Naive thymus-derived CD4-positive, alpha-beta T cell (primary cell): Measurements from ENCODE around the gene TMEM272. TPM values are rescaled to one million over a fixed set of nuclear protein-coding genes. Genes with fewer than 3 reads are reported as not detected.

Source experiments
- ATAC-seq: fragments of 150-1000 bp; cut with Tn5 transposase; 2 replicates; pipeline ENCODE4 v1.10.0; 2021; ENCODE audit warnings: mild to moderate bottlenecking, moderate library complexity
- CTCF ChIA-PET: fragments of 350-600 bp; sonication (Branson Sonifier 250); formaldehyde crosslinking; loops from one replicate; lab custom pipeline; 2021; ENCODE audit warnings: antibody characterized with exemption; lab: Charles Lee
- POLR2A ChIA-PET: fragments of 350-600 bp; sonication (Branson Sonifier 250); formaldehyde crosslinking; loops from one replicate; lab custom pipeline; 2021; ENCODE audit warnings: antibody characterized with exemption, inconsistent platforms; lab: Charles Lee
- DNase-seq, 9 donors: peaks; one replicate each; pipeline versions ENCODE4 v3.0.0 to v3.0.0-alpha.2; 2020 to 2022; ENCODE audit warnings: mixed read lengths in 1 of 9
- H3K27ac ChIP-seq: one replicate; pipeline ENCODE4 v1.7.0; 2013; ENCODE audit warnings: mild to moderate bottlenecking, low read depth, low read length, moderate library complexity
- H3K27me3 ChIP-seq, 2 donors: one replicate each; pipeline ENCODE4 v1.7.0; 2013; ENCODE audit warnings: low read length in 2 of 2, mild to moderate bottlenecking in 2 of 2, moderate library complexity in 2 of 2; ENCODE audit not compliant: control insufficient read depth in 2 of 2, insufficient read depth in 2 of 2
- H3K36me3 ChIP-seq, 3 experiments: 1 replicate in 2 of 3; 2 replicates in 1 of 3; pipeline ENCODE4 v1.7.0; 2013; ENCODE audit warnings: low read length in 3 of 3, mild to moderate bottlenecking in 3 of 3, moderate library complexity in 1 of 3; ENCODE audit not compliant: insufficient read depth in 3 of 3, control insufficient read depth in 2 of 3
- H3K4me1 ChIP-seq, 2 donors: one replicate each; pipeline ENCODE4 v1.7.0; 2013; ENCODE audit warnings: low read length in 2 of 2, mild to moderate bottlenecking in 2 of 2, moderate library complexity in 1 of 2; ENCODE audit not compliant: control insufficient read depth in 2 of 2, insufficient read depth in 2 of 2
- H3K4me3 ChIP-seq: 2 replicates; pipeline ENCODE4 v1.7.0; 2013; ENCODE audit warnings: mild to moderate bottlenecking, low read length
- H3K9me3 ChIP-seq, 3 experiments: 1 replicate in 2 of 3; 2 replicates in 1 of 3; pipeline ENCODE4 v1.7.0; 2013; ENCODE audit warnings: low read length in 3 of 3; ENCODE audit not compliant: control insufficient read depth in 2 of 3
- H3K27ac Mint-ChIP-seq, 9 donors: one replicate each; pipeline ENCODE4 v1.8.0; 2020 to 2022; ENCODE audit warnings: mixed read lengths in 9 of 9, mild to moderate bottlenecking in 8 of 9, moderate library complexity in 5 of 9, inconsistent platforms in 2 of 9
- H3K27me3 Mint-ChIP-seq, 5 donors: one replicate each; pipeline ENCODE4 v1.8.0; 2021 to 2022; ENCODE audit warnings: mixed read lengths in 5 of 5, mild to moderate bottlenecking in 1 of 5
- H3K36me3 Mint-ChIP-seq, 5 donors: one replicate each; pipeline ENCODE4 v1.8.0; 2020 to 2022; ENCODE audit warnings: mixed read lengths in 5 of 5, mild to moderate bottlenecking in 3 of 5, inconsistent platforms in 1 of 5
- H3K4me1 Mint-ChIP-seq, 7 donors: one replicate each; pipeline ENCODE4 v1.8.0; 2020 to 2022; ENCODE audit warnings: mixed read lengths in 7 of 7, mild to moderate bottlenecking in 3 of 7, inconsistent platforms in 1 of 7
- H3K4me3 Mint-ChIP-seq, 10 donors: one replicate each; pipeline ENCODE4 v1.8.0; 2020 to 2022; ENCODE audit warnings: mild to moderate bottlenecking in 10 of 10, mixed read lengths in 10 of 10, moderate library complexity in 6 of 10, inconsistent platforms in 2 of 10
- H3K9me3 Mint-ChIP-seq, 11 donors: one replicate each; pipeline ENCODE4 v1.8.0; 2020 to 2022; ENCODE audit warnings: mixed read lengths in 11 of 11, mild to moderate bottlenecking in 4 of 11, inconsistent platforms in 1 of 11, moderate library complexity in 1 of 11
- intact Hi-C, 2 donors: fragments of 100-400 bp; cut with micrococcal nuclease; formaldehyde crosslinking; loops; one replicate each; pipeline ENCODE4 v1.15.1; 2023
- polyA plus RNA-seq, 2 donors: library from polyadenylated mRNA; unstranded; fragments of 300-500 nt; fragmentation: Illumina TruSeq; gene quantifications; one replicate each; pipeline ENCODE4 v1.2.3, GENCODE V29; 2021
- total RNA-seq, 6 experiments: library from RNA in 5 of 6; stranded (reverse) in 5 of 6; gene quantifications; 1 replicate in 5 of 6; 2 replicates in 1 of 6; pipeline ENCODE4 v1.2.3 and lab custom pipeline; 2021 to 2026

TMEM272 gene
- total and polyA plus RNA-seq, 7 experiments from 2014 or later, result 0.19 to 23.3 (median 3.5) TPM

- Mint-ChIP-seq H3K36me3 (no peaks in the 10 kb centered on the region), H3K4me1 (peaks cover 28 to 65% (median 57%) of the 10 kb centered on the region in 7 donors), H3K4me3 (no peak overlapping the region), H3K9me3 (no peaks in the 10 kb centered on the region), H3K27ac (peak overlapping the region in 3 of 9 donors; percentile 32 to 99 (median 55)), H3K27me3 (peaks cover 0 to 12% (median 0%) of the 10 kb centered on the region in 5 donors)
- no peak overlapping the region for H3K27ac ChIP-seq
- intact Hi-C loops, result loop anchor here in 1 of 2 donors (5.0 kb wide), 1 partner anchor 34 kb away; no protein-coding TSS in a partner anchor
- no peak overlapping the region for H3K4me3 ChIP-seq
- no peak for ATAC-seq
- no peak for DNase-seq
- POLR2A ChIA-PET, result interaction anchor here (1.1 to 5.8 kb wide), 11 partner anchors 10 to 379 kb away, joined by 3 to 84 read pairs (median 8); partner anchors contain the start of gene INTS6
- H3K36me3 ChIP-seq, result no peaks in the 10 kb centered on the region
- no peaks in the 10 kb centered on the region for H3K27me3 ChIP-seq
- CTCF ChIA-PET, result interaction anchor here (0.6 to 5.7 kb wide), 12 partner anchors 11 to 399 kb away, joined by 3 to 192 read pairs (median 4); no protein-coding TSS in a partner anchor
- peaks cover 15 to 44% of the 10 kb centered on the region in 2 donors for H3K4me1 ChIP-seq
- no peaks in the 10 kb centered on the region for H3K9me3 ChIP-seq
Measured at GRCh38 chr13:51831519-51831918, 13.5 kb downstream of the TMEM272 start.

- no peak overlapping the region for H3K4me3 ChIP-seq
- ChIA-PET POLR2A (interaction anchor here (0.5 to 12.1 kb wide), 10 partner anchors 8 to 699 kb away, joined by 3 to 324 read pairs (median 6); partner anchors contain the start of gene INTS6), CTCF (interaction anchor here (0.7 to 6.0 kb wide), 10 partner anchors 8 to 397 kb away, joined by 3 to 126 read pairs (median 4); no protein-coding TSS in a partner anchor)
- intact Hi-C loops, result loop anchor here in 1 of 2 donors (5.0 kb wide), 2 partner anchors 183 to 1832 kb away; partner anchors contain the start of genes ALG11, ATP7B and TRIM13
- no peaks in the 10 kb centered on the region for H3K9me3 ChIP-seq
- ATAC-seq, result no peak
- H3K27ac Mint-ChIP-seq, result peak overlapping the region in 8 of 9 donors; percentile 89 to 99 (median 95)
- H3K4me3 Mint-ChIP-seq, result peak overlapping the region in 6 of 10 donors; percentile 63 to 100 (median 86)
- peaks cover 46 to 77% (median 70%) of the 10 kb centered on the region in 7 donors for H3K4me1 Mint-ChIP-seq
- no peaks in the 10 kb centered on the region for H3K9me3 Mint-ChIP-seq
- no peaks in the 10 kb centered on the region for H3K36me3 ChIP-seq
- no peaks in the 10 kb centered on the region for H3K36me3 Mint-ChIP-seq
- peaks cover 34 to 57% of the 10 kb centered on the region in 2 donors for H3K4me1 ChIP-seq
- no peak for DNase-seq
- no peaks in the 10 kb centered on the region for H3K27me3 ChIP-seq
- H3K27me3 Mint-ChIP-seq, result peaks cover 0 to 12% (median 0%) of the 10 kb centered on the region in 5 donors
- H3K27ac ChIP-seq, result peak overlapping the region; percentile 55
Measured at GRCh38 chr13:51829568-51829899, 15.4 kb downstream of the TMEM272 start.

DNA sequence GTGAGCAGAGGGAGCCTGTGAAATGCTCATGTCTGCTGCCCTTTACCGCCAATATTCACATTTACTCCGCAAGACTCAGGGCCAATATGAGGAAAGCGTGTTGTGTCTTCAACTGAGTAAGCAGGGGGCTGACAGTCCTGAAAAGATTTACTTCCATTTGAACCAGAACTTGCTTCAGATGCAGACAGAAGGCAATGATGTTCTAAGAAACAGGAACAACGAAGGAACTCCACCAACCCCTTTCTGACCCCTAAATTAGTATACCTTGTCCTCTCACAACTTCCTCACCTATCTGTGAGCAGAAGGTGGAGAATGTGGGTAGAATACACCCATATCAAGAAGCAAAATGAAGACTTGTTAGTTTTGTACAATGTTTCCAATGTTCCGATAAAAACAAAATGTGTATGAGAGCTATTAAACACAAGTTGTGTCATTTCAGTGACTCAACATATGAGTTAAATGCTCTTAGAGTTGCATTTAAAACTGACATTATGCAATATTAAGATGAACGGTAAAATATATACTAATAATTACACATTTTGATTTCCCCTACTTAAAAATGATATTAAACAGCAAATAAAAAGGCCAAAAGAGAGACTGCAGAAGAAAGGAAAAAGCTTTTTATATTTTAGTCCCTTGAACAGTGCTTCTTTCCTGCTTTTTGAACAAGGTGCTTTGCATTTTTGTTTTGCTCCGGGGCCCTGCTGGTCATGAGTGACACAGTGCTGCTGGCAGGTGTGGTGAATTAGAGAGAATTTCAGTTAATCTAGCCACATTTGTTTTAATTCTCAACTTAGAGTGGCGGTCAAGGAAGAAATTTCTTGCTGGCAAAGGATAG is 16.0 kb downstream of the TMEM272 start:
- ATAC-seq (no peak), DNase-seq (no peak)
- peak overlapping the region; percentile 26 for H3K27ac ChIP-seq
- H3K4me3 Mint-ChIP-seq, result peak overlapping the region in 8 of 10 donors; percentile 43 to 100 (median 74)
- H3K36me3 ChIP-seq, result no peaks in the 10 kb centered on the region
- no peak overlapping the region for H3K4me3 ChIP-seq
- H3K27me3 Mint-ChIP-seq, result peaks cover 0 to 12% (median 0%) of the 10 kb centered on the region in 5 donors
- H3K4me1 Mint-ChIP-seq, result peaks cover 49 to 77% (median 73%) of the 10 kb centered on the region in 7 donors
- H3K9me3 ChIP-seq, result no peaks in the 10 kb centered on the region
- no peaks in the 10 kb centered on the region for H3K9me3 Mint-ChIP-seq
- H3K27ac Mint-ChIP-seq, result peak overlapping the region; percentile 34 to 99 (median 95)
- ChIA-PET CTCF (interaction anchor here (0.8 to 6.0 kb wide), 9 partner anchors 9 to 396 kb away, joined by 3 to 126 read pairs (median 4); no protein-coding TSS in a partner anchor), POLR2A (interaction anchor here (0.7 to 12.1 kb wide), 11 partner anchors 8 to 395 kb away, joined by 3 to 324 read pairs (median 8); partner anchors contain the start of gene INTS6)
- intact Hi-C loops, result loop anchor here in 1 of 2 donors (5.0 kb wide), 2 partner anchors 183 to 1832 kb away; partner anchors contain the start of genes ALG11, ATP7B and TRIM13
- no peaks in the 10 kb centered on the region for H3K27me3 ChIP-seq
- peaks cover 0 to 5% (median 3%) of the 10 kb centered on the region in 5 donors for H3K36me3 Mint-ChIP-seq
- H3K4me1 ChIP-seq, result peaks cover 40 to 57% of the 10 kb centered on the region in 2 donors

DNA sequence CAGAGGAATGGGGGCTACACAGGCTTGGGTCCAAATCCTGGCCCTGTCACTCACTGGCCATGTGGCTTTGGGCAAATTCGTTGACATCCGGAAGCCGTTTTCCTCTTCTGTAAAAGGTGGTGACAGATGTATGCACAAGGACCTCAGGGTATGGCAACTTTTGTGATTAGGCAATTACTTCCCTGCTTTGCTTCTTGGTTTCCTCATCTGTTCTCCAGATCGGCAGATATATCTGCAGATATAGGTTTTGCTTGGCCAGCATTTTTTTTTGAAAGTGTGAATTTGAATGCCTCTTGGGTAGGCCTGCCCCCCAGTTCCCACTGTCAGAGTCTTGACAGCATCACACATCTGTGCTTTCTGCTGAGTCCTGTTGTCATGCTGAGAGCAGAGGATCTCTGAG is 17.7 kb downstream of the TMEM272 start:
- H3K27ac ChIP-seq, result peak overlapping the region; percentile 85
- H3K9me3 ChIP-seq, result no peaks in the 10 kb centered on the region
- H3K4me3 ChIP-seq, result peak overlapping the region; percentile 75
- peaks cover 0 to 11% (median 0%) of the 10 kb centered on the region in 5 donors for H3K27me3 Mint-ChIP-seq
- peak; percentile 4 for ATAC-seq
- no peak for DNase-seq
- H3K4me1 ChIP-seq, result peaks cover 55 to 57% of the 10 kb centered on the region in 2 donors
- H3K27ac Mint-ChIP-seq, result peak overlapping the region; percentile 2 to 99 (median 95)
- intact Hi-C loops, result loop anchor here in 1 of 2 donors (2.0 to 5.0 kb wide), 3 partner anchors 18 to 1830 kb away; partner anchors contain the start of genes ALG11, ATP7B, TMEM272 and TRIM13
- H3K9me3 Mint-ChIP-seq, result no peaks in the 10 kb centered on the region
- peaks cover 0 to 6% (median 3%) of the 10 kb centered on the region in 5 donors for H3K36me3 Mint-ChIP-seq
- peak overlapping the region; percentile 27 to 100 (median 97) for H3K4me3 Mint-ChIP-seq
- CTCF ChIA-PET, result interaction anchor here (3.2 to 6.0 kb wide), 2 partner anchors 13 to 29 kb away, joined by 14 to 126 read pairs; no protein-coding TSS in a partner anchor
- H3K27me3 ChIP-seq, result no peaks in the 10 kb centered on the region
- H3K4me1 Mint-ChIP-seq, result peaks cover 51 to 75% (median 65%) of the 10 kb centered on the region in 7 donors
- no peaks in the 10 kb centered on the region for H3K36me3 ChIP-seq
- POLR2A ChIA-PET, result interaction anchor here (0.6 to 12.1 kb wide), 8 partner anchors 8 to 627 kb away, joined by 3 to 324 read pairs (median 22); partner anchors contain the start of gene INTS6

GRCh38 chr13:51826606-51827005 is 18.4 kb downstream of the TMEM272 start:
- Mint-ChIP-seq H3K4me1 (peaks cover 51 to 73% (median 64%) of the 10 kb centered on the region in 7 donors), H3K9me3 (no peaks in the 10 kb centered on the region), H3K27ac (peak overlapping the region in 8 of 9 donors; percentile 91 to 99 (median 95)), H3K4me3 (peak overlapping the region; percentile 33 to 100 (median 97)), H3K36me3 (peaks cover 0 to 6% (median 3%) of the 10 kb centered on the region in 5 donors), H3K27me3 (peaks cover 0 to 10% (median 0%) of the 10 kb centered on the region in 5 donors)
- Histone ChIP-seq H3K4me3 (peak overlapping the region; percentile 75), H3K4me1 (peaks cover 51 to 63% of the 10 kb centered on the region in 2 donors), H3K27ac (peak overlapping the region; percentile 85), H3K9me3 (no peaks in the 10 kb centered on the region), H3K27me3 (no peaks in the 10 kb centered on the region), H3K36me3 (no peaks in the 10 kb centered on the region)
- ChIA-PET CTCF (interaction anchor here (1.8 to 6.0 kb wide), 2 partner anchors 8 to 12 kb away, joined by 6 to 126 read pairs; no protein-coding TSS in a partner anchor), POLR2A (interaction anchor here (0.6 to 12.1 kb wide), 9 partner anchors 8 to 628 kb away, joined by 3 to 324 read pairs (median 5); partner anchors contain the start of gene INTS6)
- DNase-seq (peak in 3 of 9 donors; percentile 24 to 34 (median 28)), ATAC-seq (no peak)
- intact Hi-C loops, result loop anchor here in 1 of 2 donors (2.0 to 5.0 kb wide), 3 partner anchors 18 to 1829 kb away; partner anchors contain the start of genes ALG11, ATP7B, TMEM272 and TRIM13
